22Rv1 (cell line): ENCODE measurements around the gene DHX40.

Experiments
- CTCF ChIP-seq: fragments of 450-650 bp; IDR thresholded peaks from 2 replicates; pipeline ENCODE4 v1.5.1; 2017; ENCODE audit warnings: mild to moderate bottlenecking
- ZFX ChIP-seq: fragments of 450-650 bp; IDR thresholded peaks from 2 replicates; pipeline ENCODE4 v1.6.1; 2017; ENCODE audit warnings: antibody characterized with exemption, borderline replicate concordance

GRCh38 chr17:59527325-59527917, 38.0 kb upstream of the DHX40 start:
- TF ChIP-seq CTCF: no peak
- no peak for TF ChIP-seq ZFX
